ENCODE data around the gene ARID1B.

GRCh38 chr6:157038610-157039009 lies 261.4 kb downstream of the ARID1B start:
- TF ChIP-seq MAX (IDR thresholded peaks at IDR 0.05) (no peak), RAD21 (IDR thresholded peaks at IDR 0.05; ENCODE audit: low read depth) (no peak), SIN3A (IDR thresholded peaks at IDR 0.05; ENCODE audit: low read depth) (no peak), CTCF (IDR thresholded peaks at IDR 0.05 in 2 of 3, conservative IDR thresholded peaks at IDR 0.05 in 1 of 3; ENCODE audit: borderline replicate concordance in 1 of 3, insufficient read depth in 1 of 3, low read depth in 2 of 3, low read length in 2 of 3) (no peak), POLR2A (IDR thresholded peaks at IDR 0.05; ENCODE audit: borderline replicate concordance, extremely low read depth, insufficient read depth, insufficient read length) (no peak), ZBTB33 (IDR thresholded peaks at IDR 0.05; ENCODE audit: extremely low read depth, insufficient replicate concordance, low read length) (no peak), CEBPB (IDR thresholded peaks at IDR 0.05; ENCODE audit: low read depth) (no peak), POLR2AphosphoS5 (IDR thresholded peaks at IDR 0.05; ENCODE audit: low read depth, low read length) (no peak), REST (IDR thresholded peaks at IDR 0.05; ENCODE audit: low read depth) (no peak), TCF7L2 (IDR thresholded peaks at IDR 0.05; ENCODE audit: borderline replicate concordance, extremely low read depth, insufficient read depth, insufficient read length) (no peak)
